ENCODE measurements around the gene KCNC3.

DNA sequence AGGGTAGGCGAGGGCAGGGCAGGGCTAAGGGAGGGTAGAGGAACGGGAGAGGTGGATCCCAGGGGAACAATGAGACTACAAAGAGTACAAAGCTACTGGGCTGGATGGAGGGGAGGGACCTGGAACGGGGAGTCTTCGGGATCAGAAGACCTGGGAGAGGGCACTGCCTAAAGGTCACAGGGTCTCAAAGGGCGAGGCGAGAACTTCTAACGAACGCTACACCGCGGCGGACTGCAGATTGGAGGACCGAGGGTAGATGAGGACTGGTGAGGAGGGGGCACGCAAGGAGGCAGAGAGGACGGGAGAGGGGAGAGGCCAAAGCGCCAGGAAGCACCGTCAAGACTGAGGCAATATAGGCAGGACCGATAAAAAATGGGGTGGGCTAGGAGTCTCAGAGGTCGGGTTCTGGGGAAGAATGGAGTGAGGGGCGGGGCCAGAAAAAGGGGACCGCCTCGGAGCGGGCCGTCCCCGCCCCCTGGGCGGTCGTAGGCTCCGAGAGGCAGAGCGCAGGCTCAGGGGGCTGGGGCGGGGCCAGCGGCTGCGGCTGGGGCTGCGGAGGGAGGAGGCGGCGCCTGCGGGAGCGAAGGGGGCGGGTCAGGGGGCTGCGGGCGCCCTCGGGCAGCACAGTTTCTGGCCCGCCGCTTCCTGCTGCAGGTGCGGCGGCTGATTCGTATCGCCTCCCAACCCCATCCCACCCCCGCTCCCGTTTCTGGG lies 1.3 kb upstream of the KCNC3 start:
- TF ChIP-seq, protein P1, sequence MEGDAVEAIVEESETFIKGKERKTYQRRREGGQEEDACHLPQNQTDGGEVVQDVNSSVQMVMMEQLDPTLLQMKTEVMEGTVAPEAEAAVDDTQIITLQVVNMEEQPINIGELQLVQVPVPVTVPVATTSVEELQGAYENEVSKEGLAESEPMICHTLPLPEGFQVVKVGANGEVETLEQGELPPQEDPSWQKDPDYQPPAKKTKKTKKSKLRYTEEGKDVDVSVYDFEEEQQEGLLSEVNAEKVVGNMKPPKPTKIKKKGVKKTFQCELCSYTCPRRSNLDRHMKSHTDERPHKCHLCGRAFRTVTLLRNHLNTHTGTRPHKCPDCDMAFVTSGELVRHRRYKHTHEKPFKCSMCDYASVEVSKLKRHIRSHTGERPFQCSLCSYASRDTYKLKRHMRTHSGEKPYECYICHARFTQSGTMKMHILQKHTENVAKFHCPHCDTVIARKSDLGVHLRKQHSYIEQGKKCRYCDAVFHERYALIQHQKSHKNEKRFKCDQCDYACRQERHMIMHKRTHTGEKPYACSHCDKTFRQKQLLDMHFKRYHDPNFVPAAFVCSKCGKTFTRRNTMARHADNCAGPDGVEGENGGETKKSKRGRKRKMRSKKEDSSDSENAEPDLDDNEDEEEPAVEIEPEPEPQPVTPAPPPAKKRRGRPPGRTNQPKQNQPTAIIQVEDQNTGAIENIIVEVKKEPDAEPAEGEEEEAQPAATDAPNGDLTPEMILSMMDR (IDR thresholded peaks at IDR 0.05) = no peak
- no peak for TF ChIP-seq POLR2A (IDR thresholded peaks at IDR 0.05)
- no peak for TF ChIP-seq EP300 (IDR thresholded peaks at IDR 0.05)
